IPS-15b (cell line): ENCODE measurements around the gene RAB17.

Experiments
- H3K27me3 ChIP-seq: one replicate; pipeline ENCODE4 v1.6.1; 2013; ENCODE audit warnings: low read length; ENCODE audit not compliant: control insufficient read depth, insufficient read depth
- H3K36me3 ChIP-seq: one replicate; pipeline ENCODE4 v1.6.1; 2013; ENCODE audit warnings: low read length; ENCODE audit not compliant: control insufficient read depth, insufficient read depth
- H3K4me1 ChIP-seq: one replicate; pipeline ENCODE4 v1.6.1; 2013; ENCODE audit warnings: mild to moderate bottlenecking, low read length; ENCODE audit not compliant: control insufficient read depth, insufficient read depth
- H3K4me3 ChIP-seq: one replicate; pipeline ENCODE4 v1.5.1; 2013; ENCODE audit warnings: low read depth, low read length
- H3K9ac ChIP-seq: one replicate; pipeline ENCODE4 v1.6.1; 2013; ENCODE audit warnings: low read depth, mild to moderate bottlenecking, low read length
- H3K9me3 ChIP-seq: one replicate; pipeline ENCODE4 v1.6.1; 2013; ENCODE audit warnings: mild to moderate bottlenecking, low read length; ENCODE audit not compliant: control insufficient read depth, insufficient read depth

Gene RAB17

GRCh38 chr2:237629739-237630138, 39.2 kb upstream of the RAB17 start:
- no peak overlapping the region for H3K4me3 ChIP-seq
- no peaks in the 10 kb centered on the region for H3K36me3 ChIP-seq
- peaks cover 32% of the 10 kb centered on the region for H3K27me3 ChIP-seq
- no peak overlapping the region for H3K9ac ChIP-seq
- peaks cover 7% of the 10 kb centered on the region for H3K4me1 ChIP-seq
- H3K9me3 ChIP-seq: no peaks in the 10 kb centered on the region

- H3K36me3 ChIP-seq: no peaks in the 10 kb centered on the region
- H3K4me3 ChIP-seq: no peak overlapping the region
- peaks cover 7% of the 10 kb centered on the region for H3K4me1 ChIP-seq
- peaks cover 35% of the 10 kb centered on the region for H3K27me3 ChIP-seq
- H3K9ac ChIP-seq: no peak overlapping the region
- H3K9me3 ChIP-seq: no peaks in the 10 kb centered on the region
These were observed 38.6 kb upstream of the RAB17 start for GRCh38 chr2:237629188-237629534.

- peak overlapping the region; percentile 60 for H3K4me3 ChIP-seq
- H3K4me1 ChIP-seq: peaks cover 7% of the 10 kb centered on the region
- H3K36me3 ChIP-seq: no peaks in the 10 kb centered on the region
- H3K9me3 ChIP-seq: no peaks in the 10 kb centered on the region
- H3K27me3 ChIP-seq: peaks cover 37% of the 10 kb centered on the region
- H3K9ac ChIP-seq: peak overlapping the region; percentile 12
These were observed 38.0 kb upstream of the RAB17 start for GRCh38 chr2:237628247-237629187.

- H3K36me3 ChIP-seq: no peaks in the 10 kb centered on the region
- H3K4me3 ChIP-seq: peak within 1 kb of the TSS; percentile 60
- H3K27me3 ChIP-seq: peaks cover 37% of the 10 kb centered on the region
- peaks cover 7% of the 10 kb centered on the region for H3K4me1 ChIP-seq
- peak within 1 kb of the TSS; percentile 47 for H3K9ac ChIP-seq
- H3K9me3 ChIP-seq: no peaks in the 10 kb centered on the region
These were observed 37.1 kb upstream of the RAB17 start, which contains the start of gene LRRFIP1 for GRCh38 chr2:237627441-237628246. LRRFIP1 (plus strand) TSS chr2:237627587; CDS start chr2:237627645, 58 bp downstream.

- Histone ChIP-seq H3K9ac (peak overlapping the region; percentile 47), H3K27me3 (peaks cover 37% of the 10 kb centered on the region), H3K36me3 (no peaks in the 10 kb centered on the region), H3K4me1 (peaks cover 7% of the 10 kb centered on the region), H3K9me3 (no peaks in the 10 kb centered on the region), H3K4me3 (peak overlapping the region; percentile 60)
These were observed 36.4 kb upstream of the RAB17 start for GRCh38 chr2:237626813-237627440.

GRCh38 chr2:237625777-237626176, 35.2 kb upstream of the RAB17 start:
- H3K9me3 ChIP-seq: no peaks in the 10 kb centered on the region
- H3K27me3 ChIP-seq: peaks cover 37% of the 10 kb centered on the region
- peaks cover 7% of the 10 kb centered on the region for H3K4me1 ChIP-seq
- H3K36me3 ChIP-seq: no peaks in the 10 kb centered on the region
- peak overlapping the region; percentile 60 for H3K4me3 ChIP-seq
- no peak overlapping the region for H3K9ac ChIP-seq

GRCh38 chr2:237625216-237625705, 34.7 kb upstream of the RAB17 start:
- H3K4me1 ChIP-seq: peaks cover 7% of the 10 kb centered on the region
- no peaks in the 10 kb centered on the region for H3K9me3 ChIP-seq
- H3K4me3 ChIP-seq: no peak overlapping the region
- H3K9ac ChIP-seq: no peak overlapping the region
- H3K36me3 ChIP-seq: no peaks in the 10 kb centered on the region
- H3K27me3 ChIP-seq: peaks cover 37% of the 10 kb centered on the region

GRCh38 chr2:237624565-237624964, 34.0 kb upstream of the RAB17 start:
- no peak overlapping the region for H3K4me3 ChIP-seq
- peaks cover 37% of the 10 kb centered on the region for H3K27me3 ChIP-seq
- no peaks in the 10 kb centered on the region for H3K36me3 ChIP-seq
- peaks cover 7% of the 10 kb centered on the region for H3K4me1 ChIP-seq
- no peak overlapping the region for H3K9ac ChIP-seq
- H3K9me3 ChIP-seq: no peaks in the 10 kb centered on the region

- Histone ChIP-seq H3K4me3 (no peak overlapping the region), H3K4me1 (peaks cover 7% of the 10 kb centered on the region), H3K9me3 (no peaks in the 10 kb centered on the region), H3K9ac (no peak overlapping the region), H3K36me3 (no peaks in the 10 kb centered on the region), H3K27me3 (peaks cover 35% of the 10 kb centered on the region)
These were observed 33.2 kb upstream of the RAB17 start for GRCh38 chr2:237623428-237624403.

GRCh38 chr2:237618449-237618848, 27.9 kb upstream of the RAB17 start:
- Histone ChIP-seq H3K9ac (no peak overlapping the region), H3K9me3 (no peaks in the 10 kb centered on the region), H3K27me3 (peaks cover 2% of the 10 kb centered on the region), H3K4me3 (no peak overlapping the region), H3K4me1 (peaks cover 11% of the 10 kb centered on the region), H3K36me3 (no peaks in the 10 kb centered on the region)
